ENCODE data around the gene PTPRK.

GRCh38 chr6:128235556-128235955, 284.8 kb downstream of the PTPRK start:
- TF ChIP-seq EZH2 (IDR thresholded peaks at IDR 0.05; ENCODE audit: low read length, missing control alignments), result no peak
- TF ChIP-seq, protein P1, sequence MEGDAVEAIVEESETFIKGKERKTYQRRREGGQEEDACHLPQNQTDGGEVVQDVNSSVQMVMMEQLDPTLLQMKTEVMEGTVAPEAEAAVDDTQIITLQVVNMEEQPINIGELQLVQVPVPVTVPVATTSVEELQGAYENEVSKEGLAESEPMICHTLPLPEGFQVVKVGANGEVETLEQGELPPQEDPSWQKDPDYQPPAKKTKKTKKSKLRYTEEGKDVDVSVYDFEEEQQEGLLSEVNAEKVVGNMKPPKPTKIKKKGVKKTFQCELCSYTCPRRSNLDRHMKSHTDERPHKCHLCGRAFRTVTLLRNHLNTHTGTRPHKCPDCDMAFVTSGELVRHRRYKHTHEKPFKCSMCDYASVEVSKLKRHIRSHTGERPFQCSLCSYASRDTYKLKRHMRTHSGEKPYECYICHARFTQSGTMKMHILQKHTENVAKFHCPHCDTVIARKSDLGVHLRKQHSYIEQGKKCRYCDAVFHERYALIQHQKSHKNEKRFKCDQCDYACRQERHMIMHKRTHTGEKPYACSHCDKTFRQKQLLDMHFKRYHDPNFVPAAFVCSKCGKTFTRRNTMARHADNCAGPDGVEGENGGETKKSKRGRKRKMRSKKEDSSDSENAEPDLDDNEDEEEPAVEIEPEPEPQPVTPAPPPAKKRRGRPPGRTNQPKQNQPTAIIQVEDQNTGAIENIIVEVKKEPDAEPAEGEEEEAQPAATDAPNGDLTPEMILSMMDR (conservative IDR thresholded peaks at IDR 0.05 in 1 of 2, IDR thresholded peaks at IDR 0.05 in 1 of 2; ENCODE audit: low read depth in 1 of 2, low read length in 2 of 2), result no peak

Data from fibroblast of lung (primary cell).